ENCODE results near the gene RNF180. TPM values are rescaled to one million over a fixed set of nuclear protein-coding genes. Genes with fewer than 3 reads are reported as not detected.

Gene RNF180
- total and polyA plus RNA-seq, 2 of the 13 experiments (the other 11 are each of a cell fraction or from before 2014, with no cell fraction given): 0.20 TPM; not detected in 1

DNA sequence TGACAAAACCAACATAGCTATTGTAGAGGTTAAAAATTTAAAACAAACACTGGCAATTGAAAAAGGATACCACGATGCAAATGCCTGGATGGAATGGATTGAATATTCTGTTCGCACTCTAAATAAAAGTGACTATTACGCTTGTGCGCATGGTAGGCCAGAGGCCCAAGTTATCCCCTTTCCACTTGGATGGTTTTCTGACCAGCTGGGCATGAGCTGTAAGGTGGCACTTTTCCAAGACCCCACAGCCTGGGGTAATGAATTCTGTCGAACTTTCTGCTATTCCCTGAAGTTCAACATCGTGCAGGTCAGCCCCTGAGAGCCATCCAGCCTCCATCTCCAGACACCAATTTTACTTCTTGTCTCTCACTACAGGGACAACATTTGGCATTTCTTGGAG is 5.4 kb upstream of the RNF180 start:
- WGBS (ENCODE audit: low lambda C conversion rate): 44% methylated on average over 6 of the region's 6 CpGs
- no peaks in the 10 kb centered on the region for H4K20me1 ChIP-seq (ENCODE audit: insufficient read depth, low read length)
- H3K9ac ChIP-seq (ENCODE audit: insufficient read depth, low read depth, low read length): no peak overlapping the region
- in situ Hi-C loops (cut with HindIII; ENCODE audit: extremely low pct_ligation_motif_present, low pct_unique_long_range_greater_than_20kb) (no loop called here), intact Hi-C loops (cut with micrococcal nuclease; ENCODE audit: unreplicated experiment) (no loop called here)
- no peak overlapping the region for H2AFZ ChIP-seq (ENCODE audit: low read length)
- no peaks in the 10 kb centered on the region for H3K36me3 ChIP-seq (replicated peaks in 1 of 2; ENCODE audit: control insufficient read depth in 1 of 2, insufficient read depth in 2 of 2, low read length in 2 of 2)
- H3K4me3 ChIP-seq (replicated peaks in 1 of 3; ENCODE audit: insufficient read depth in 1 of 3, low read depth in 2 of 3, low read length in 3 of 3): no peak overlapping the region
- H3K27me3 ChIP-seq (ENCODE audit: control insufficient read depth in 1 of 2, insufficient read depth in 2 of 2, low read length in 2 of 2): peaks cover 0 to 7% of the 10 kb centered on the region in 2 experiments; a peak in 4 of 5 replicates
- no peaks in the 10 kb centered on the region for H3K79me2 ChIP-seq (ENCODE audit: insufficient read depth, low read length)
- TF ChIP-seq RBM39 (IDR thresholded peaks at IDR 0.05; ENCODE audit: low read depth, low read length, poor library complexity, severe bottlenecking): no peak
- TF ChIP-seq, protein P1, sequence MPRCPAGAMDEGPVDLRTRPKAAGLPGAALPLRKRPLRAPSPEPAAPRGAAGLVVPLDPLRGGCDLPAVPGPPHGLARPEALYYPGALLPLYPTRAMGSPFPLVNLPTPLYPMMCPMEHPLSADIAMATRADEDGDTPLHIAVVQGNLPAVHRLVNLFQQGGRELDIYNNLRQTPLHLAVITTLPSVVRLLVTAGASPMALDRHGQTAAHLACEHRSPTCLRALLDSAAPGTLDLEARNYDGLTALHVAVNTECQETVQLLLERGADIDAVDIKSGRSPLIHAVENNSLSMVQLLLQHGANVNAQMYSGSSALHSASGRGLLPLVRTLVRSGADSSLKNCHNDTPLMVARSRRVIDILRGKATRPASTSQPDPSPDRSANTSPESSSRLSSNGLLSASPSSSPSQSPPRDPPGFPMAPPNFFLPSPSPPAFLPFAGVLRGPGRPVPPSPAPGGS (CRISPR knock-in tag; IDR thresholded peaks at IDR 0.05): no peak
- CTCF ChIA-PET (ENCODE audit: low intra/inter-chr PET ratio, low total read pairs): no interaction called here
- no peaks in the 10 kb centered on the region for H3K9me3 ChIP-seq (ENCODE audit: low read length)
- H3K4me1 ChIP-seq (ENCODE audit: insufficient read depth, low read length): no peaks in the 10 kb centered on the region
- POLR2A ChIA-PET: no interaction called here
- no peak for ATAC-seq
- no peak for FAIRE-seq
- H3K27ac ChIP-seq (ENCODE audit: extremely low read length, insufficient read depth, low read length): no peak overlapping the region
- no peak for DNase-seq (ENCODE audit: low spot score)
- BruUV-seq (replicated peaks): no TSS peak
- no peak overlapping the region for H3K4me2 ChIP-seq (ENCODE audit: low read depth, low read length)

GRCh38 chr5:64161420-64161819 is 4.2 kb upstream of the RNF180 start:
- Histone ChIP-seq H3K79me2 (ENCODE audit: insufficient read depth, low read length) (no peaks in the 10 kb centered on the region), H3K4me3 (replicated peaks in 1 of 3; ENCODE audit: insufficient read depth in 1 of 3, low read depth in 2 of 3, low read length in 3 of 3) (no peak overlapping the region), H3K9ac (ENCODE audit: insufficient read depth, low read depth, low read length) (no peak overlapping the region), H2AFZ (ENCODE audit: low read length) (no peak overlapping the region), H3K36me3 (replicated peaks in 1 of 2; ENCODE audit: control insufficient read depth in 1 of 2, insufficient read depth in 2 of 2, low read length in 2 of 2) (no peaks in the 10 kb centered on the region), H3K4me1 (ENCODE audit: insufficient read depth, low read length) (peaks cover 5% of the 10 kb centered on the region), H3K9me3 (ENCODE audit: low read length) (no peaks in the 10 kb centered on the region), H3K27ac (ENCODE audit: extremely low read length, insufficient read depth, low read length) (no peak overlapping the region), H3K4me2 (ENCODE audit: low read depth, low read length) (no peak overlapping the region), H3K27me3 (ENCODE audit: control insufficient read depth in 1 of 2, insufficient read depth in 2 of 2, low read length in 2 of 2) (peaks cover 4 to 19% of the 10 kb centered on the region in 2 experiments), H4K20me1 (ENCODE audit: insufficient read depth, low read length) (no peaks in the 10 kb centered on the region)
- ATAC-seq (no peak), FAIRE-seq (no peak), DNase-seq (ENCODE audit: low spot score) (no peak)
- no TSS peak for BruUV-seq (replicated peaks)
- TF ChIP-seq ARNT (IDR thresholded peaks at IDR 0.05): no peak
- CTCF ChIA-PET (ENCODE audit: low intra/inter-chr PET ratio, low total read pairs): no interaction called here
- POLR2A ChIA-PET: no interaction called here
- WGBS (ENCODE audit: low lambda C conversion rate): 7% methylated on average over 3 of the region's 3 CpGs
- in situ Hi-C loops (cut with HindIII; ENCODE audit: extremely low pct_ligation_motif_present, low pct_unique_long_range_greater_than_20kb): no loop called here
- intact Hi-C loops (cut with micrococcal nuclease; ENCODE audit: unreplicated experiment): no loop called here

Measured in HepG2 (cell line).